Gastrocnemius medialis (tissue), 4 donors: ENCODE data around the gene YJU2.

ENCODE experiments used
- CTCF ChIP-seq, 5 experiments: fragments of 450-650 bp in 3 of 5; fragments of 200-600 bp in 2 of 5; sonication (generic) in 2 of 5; IDR thresholded peaks in 4 of 5; conservative IDR thresholded peaks in 1 of 5; 1 replicate in 4 of 5; 2 replicates in 1 of 5; pipeline ENCODE4 v1.5.1; 2016 to 2019; ENCODE audit warnings: antibody characterized with exemption in 5 of 5, mild to moderate bottlenecking in 3 of 5, moderate library complexity in 3 of 5
- POLR2A ChIP-seq, 2 donors: fragments of 450-650 bp; IDR thresholded peaks; one replicate each; pipeline ENCODE4 v1.6.1; 2017; ENCODE audit warnings: antibody characterized with exemption in 2 of 2, mild to moderate bottlenecking in 2 of 2, moderate library complexity in 2 of 2

- TF ChIP-seq CTCF (IDR thresholded peaks at IDR 0.05 in 4 of 5, conservative IDR thresholded peaks at IDR 0.05 in 1 of 5): no peak
- no peak for TF ChIP-seq POLR2A (IDR thresholded peaks at IDR 0.05)
Observed at GRCh38 chr19:4216846-4217245, 30.0 kb upstream of the YJU2 start.
